Fibroblast of lung (primary cell): Measurements from ENCODE around the gene N4BP2L2.

Experiments used
- EZH2 ChIP-seq: IDR thresholded peaks from 2 replicates; pipeline ENCODE4 v1.5.1; 2012; ENCODE audit warnings: low read length, control low read depth, mild to moderate bottlenecking; ENCODE audit errors: missing control alignments
- TF ChIP-seq, protein P1 (sequence below), 2 donors: IDR thresholded peaks in 1 of 2; conservative IDR thresholded peaks in 1 of 2; 1 replicate in 1 of 2; 2 replicates in 1 of 2; pipeline ENCODE4 v1.5.1; 2011 to 2012; ENCODE audit warnings: low read length in 2 of 2, control low read depth in 1 of 2, inconsistent platforms in 1 of 2, low read depth in 1 of 2, mild to moderate bottlenecking in 1 of 2

DNA sequence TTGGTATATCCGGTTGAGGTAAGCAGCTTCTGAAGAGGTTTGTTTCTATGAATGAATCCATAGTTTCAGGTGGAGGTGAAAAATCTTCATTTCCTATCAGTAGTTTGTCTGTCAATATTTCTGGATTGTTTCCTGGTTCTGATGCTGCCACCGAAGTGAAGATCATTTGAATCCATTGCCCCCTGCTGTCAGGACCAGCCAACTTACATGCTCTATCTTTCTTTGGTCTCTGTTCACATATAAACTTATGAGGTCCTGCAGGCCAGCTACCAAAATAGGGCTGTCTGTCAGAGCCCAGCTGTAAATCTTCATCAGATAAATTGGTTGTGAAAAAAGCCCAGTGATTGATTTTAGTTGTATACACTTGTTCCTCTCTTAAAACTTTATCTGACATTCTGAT, 95.5 kb downstream of the N4BP2L2 start:
- TF ChIP-seq, protein P1, sequence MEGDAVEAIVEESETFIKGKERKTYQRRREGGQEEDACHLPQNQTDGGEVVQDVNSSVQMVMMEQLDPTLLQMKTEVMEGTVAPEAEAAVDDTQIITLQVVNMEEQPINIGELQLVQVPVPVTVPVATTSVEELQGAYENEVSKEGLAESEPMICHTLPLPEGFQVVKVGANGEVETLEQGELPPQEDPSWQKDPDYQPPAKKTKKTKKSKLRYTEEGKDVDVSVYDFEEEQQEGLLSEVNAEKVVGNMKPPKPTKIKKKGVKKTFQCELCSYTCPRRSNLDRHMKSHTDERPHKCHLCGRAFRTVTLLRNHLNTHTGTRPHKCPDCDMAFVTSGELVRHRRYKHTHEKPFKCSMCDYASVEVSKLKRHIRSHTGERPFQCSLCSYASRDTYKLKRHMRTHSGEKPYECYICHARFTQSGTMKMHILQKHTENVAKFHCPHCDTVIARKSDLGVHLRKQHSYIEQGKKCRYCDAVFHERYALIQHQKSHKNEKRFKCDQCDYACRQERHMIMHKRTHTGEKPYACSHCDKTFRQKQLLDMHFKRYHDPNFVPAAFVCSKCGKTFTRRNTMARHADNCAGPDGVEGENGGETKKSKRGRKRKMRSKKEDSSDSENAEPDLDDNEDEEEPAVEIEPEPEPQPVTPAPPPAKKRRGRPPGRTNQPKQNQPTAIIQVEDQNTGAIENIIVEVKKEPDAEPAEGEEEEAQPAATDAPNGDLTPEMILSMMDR (conservative IDR thresholded peaks at IDR 0.05 in 1 of 2, IDR thresholded peaks at IDR 0.05 in 1 of 2; ENCODE audit: low read depth in 1 of 2, low read length in 2 of 2), result peak; percentile 30 to 34
- no peak for TF ChIP-seq EZH2
